HG02623 (cell line): ENCODE data around the gene ANKRD12.
"Not testable (repeated sequence)": the region's sequence is repeated elsewhere in the genome, so short reads cannot be mapped to it uniquely, and the experiment has no call there.

Experiments
- ATAC-seq: cut with Tn5 transposase; IDR thresholded peaks from one replicate; pipeline ENCODE4 v1.9.1; 2021; ENCODE audit warnings: moderate library complexity; ENCODE audit not compliant: unreplicated experiment

Gene ANKRD12

GRCh38 chr18:9140381-9140780 is 3.8 kb downstream of the ANKRD12 start:
- ATAC-seq = no peak

- ATAC-seq = no peak
Observed at GRCh38 chr18:9140984-9141383, 4.4 kb downstream of the ANKRD12 start.

- ATAC-seq = no peak
Observed at GRCh38 chr18:9146224-9146623, 9.6 kb downstream of the ANKRD12 start.

- no peak for ATAC-seq
Observed at GRCh38 chr18:9147440-9148202, 11.0 kb downstream of the ANKRD12 start.

GRCh38 chr18:9148203-9148552 is 11.6 kb downstream of the ANKRD12 start:
- no peak for ATAC-seq

GRCh38 chr18:9150121-9150520 is 13.5 kb downstream of the ANKRD12 start:
- ATAC-seq = no peak

GRCh38 chr18:9153256-9153655 is 16.7 kb downstream of the ANKRD12 start:
- ATAC-seq = no peak

- no peak for ATAC-seq
Observed at GRCh38 chr18:9156604-9157249, 20.1 kb downstream of the ANKRD12 start.

- no peak for ATAC-seq
Observed at GRCh38 chr18:9157806-9158205, 21.2 kb downstream of the ANKRD12 start.

GRCh38 chr18:9160014-9160413 is 23.4 kb downstream of the ANKRD12 start:
- no peak for ATAC-seq

- ATAC-seq = not testable (repeated sequence)
Observed at GRCh38 chr18:9162663-9163062, 26.1 kb downstream of the ANKRD12 start.

- not testable (repeated sequence) for ATAC-seq
Observed at GRCh38 chr18:9164149-9164548, 27.6 kb downstream of the ANKRD12 start.

- not testable (repeated sequence) for ATAC-seq
Observed at GRCh38 chr18:9165883-9166282, 29.3 kb downstream of the ANKRD12 start.

- not testable (repeated sequence) for ATAC-seq
Observed at GRCh38 chr18:9169515-9169914, 32.9 kb downstream of the ANKRD12 start.

GRCh38 chr18:9171919-9172318 is 35.3 kb downstream of the ANKRD12 start:
- ATAC-seq = not testable (repeated sequence)

GRCh38 chr18:9172506-9173127 is 36.0 kb downstream of the ANKRD12 start:
- no peak for ATAC-seq

GRCh38 chr18:9173770-9174233 is 37.2 kb downstream of the ANKRD12 start:
- ATAC-seq = no peak

- no peak for ATAC-seq
Observed at GRCh38 chr18:9174302-9174701, 37.7 kb downstream of the ANKRD12 start.

GRCh38 chr18:9175115-9175514 is 38.5 kb downstream of the ANKRD12 start:
- no peak for ATAC-seq

- ATAC-seq = no peak
Observed at GRCh38 chr18:9177031-9177430, 40.5 kb downstream of the ANKRD12 start.

- no peak for ATAC-seq
Observed at GRCh38 chr18:9177466-9177865, 40.9 kb downstream of the ANKRD12 start.

- ATAC-seq = no peak
Observed at GRCh38 chr18:9178557-9178956, 42.0 kb downstream of the ANKRD12 start.
